Neural cell (in vitro differentiated cells): ENCODE measurements around the gene TMCC1. TPM values are rescaled to one million over a fixed set of nuclear protein-coding genes. Genes with fewer than 3 reads are reported as not detected.

ENCODE experiments used
- H2AFZ ChIP-seq: fragments of 200-600, 300-800 bp; sonication (generic), shearing (Covaris generic); 2 replicates; pipeline ENCODE4 v1.6.0; 2014; ENCODE audit warnings: low read depth, mild to moderate bottlenecking, antibody characterized with exemption, low read length, moderate library complexity
- H3F3A ChIP-seq: fragments of 200-600 bp; shearing (Covaris generic); 2 replicates; pipeline ENCODE4 v1.6.1; 2016; ENCODE audit warnings: mild to moderate bottlenecking, moderate library complexity, mixed read lengths, antibody characterized with exemption, low read length; ENCODE audit not compliant: insufficient read depth, poor library complexity, severe bottlenecking
- H3K27ac ChIP-seq: fragments of 200-600, 300-800 bp; sonication (generic), shearing (Covaris generic); 2 replicates; pipeline ENCODE4 v1.5.1; 2014; ENCODE audit warnings: mild to moderate bottlenecking, low read length, moderate library complexity
- H3K27me3 ChIP-seq: fragments of 300-800, 200-600 bp; sonication (generic), shearing (Covaris generic); 2 replicates; pipeline ENCODE4 v1.6.0; 2014; ENCODE audit warnings: mild to moderate bottlenecking, low read depth, low read length, moderate library complexity; ENCODE audit not compliant: insufficient read depth
- H3K36me3 ChIP-seq: fragments of 300-800, 200-600 bp; sonication (generic), shearing (Covaris generic); 2 replicates; pipeline ENCODE4 v1.5.1; 2014; ENCODE audit warnings: mild to moderate bottlenecking, antibody characterized with exemption, low read length, moderate library complexity; ENCODE audit not compliant: insufficient read depth
- H3K4me2 ChIP-seq: fragments of 300-800, 200-600 bp; sonication (generic), shearing (Covaris generic); 2 replicates; pipeline ENCODE4 v1.6.0; 2014; ENCODE audit warnings: mild to moderate bottlenecking, low read length
- H3K4me3 ChIP-seq: fragments of 300-800, 200-600 bp; sonication (generic), shearing (Covaris generic); 2 replicates; pipeline ENCODE4 v1.5.1; 2014; ENCODE audit warnings: mild to moderate bottlenecking, low read length, moderate library complexity
- H3K79me2 ChIP-seq: fragments of 200-600 bp; shearing (Covaris generic); replicated peaks from 2 replicates; pipeline ENCODE4 v1.6.0; 2014; ENCODE audit warnings: mild to moderate bottlenecking, low read length, moderate library complexity; ENCODE audit not compliant: insufficient read depth
- H3K9ac ChIP-seq: fragments of 300-800, 200-600 bp; sonication (generic), shearing (Covaris generic); 2 replicates; pipeline ENCODE4 v1.6.1; 2016; ENCODE audit warnings: mild to moderate bottlenecking, low read length, mixed read lengths
- H3K9me2 ChIP-seq: fragments of 200-600 bp; shearing (Covaris generic); 2 replicates; pipeline ENCODE4 v1.6.1; 2016; ENCODE audit warnings: mild to moderate bottlenecking, low read length, mixed read lengths; ENCODE audit not compliant: insufficient read depth
- H3K9me3 ChIP-seq: fragments of 200-600, 300-800 bp; sonication (generic), shearing (Covaris generic); 2 replicates; pipeline ENCODE4 v1.6.1; 2016; ENCODE audit warnings: mild to moderate bottlenecking, mixed run types, low read length, moderate library complexity, mixed read lengths
- H4K20me1 ChIP-seq: fragments of 200-600 bp; shearing (Covaris generic); 2 replicates; pipeline ENCODE4 v1.6.1; 2016; ENCODE audit warnings: mild to moderate bottlenecking, mixed run types; ENCODE audit not compliant: insufficient read depth
- EP300 ChIP-seq: fragments of 450-650 bp; conservative IDR thresholded peaks from 2 replicates; pipeline ENCODE4 v1.6.1; 2014; ENCODE audit warnings: antibody characterized with exemption, mild to moderate bottlenecking, moderate library complexity; ENCODE audit not compliant: poor library complexity, severe bottlenecking
- EZH2 ChIP-seq: fragments of 200-600, 300-800 bp; shearing (Covaris generic), sonication (generic); IDR thresholded peaks from 2 replicates; pipeline ENCODE4 v1.6.1; 2014; ENCODE audit warnings: antibody characterized with exemption, low read length, borderline replicate concordance, mild to moderate bottlenecking; ENCODE audit not compliant: insufficient read depth, poor library complexity, severe bottlenecking
- MXI1 ChIP-seq: fragments of 450-650 bp; conservative IDR thresholded peaks from 2 replicates; pipeline ENCODE4 v1.6.1; 2014; ENCODE audit warnings: antibody characterized with exemption, mild to moderate bottlenecking; ENCODE audit not compliant: poor library complexity, severe bottlenecking
- POLR2AphosphoS5 ChIP-seq: IDR thresholded peaks from 2 replicates; pipeline ENCODE4 v1.6.1; 2012
- RAD21 ChIP-seq: fragments of 450-650 bp; conservative IDR thresholded peaks from 2 replicates; pipeline ENCODE4 v1.6.1; 2014; ENCODE audit warnings: antibody characterized with exemption, mild to moderate bottlenecking, moderate library complexity
- SMC3 ChIP-seq: fragments of 450-650 bp; conservative IDR thresholded peaks from 2 replicates; pipeline ENCODE4 v1.6.1; 2014; ENCODE audit warnings: antibody characterized with exemption, mild to moderate bottlenecking, moderate library complexity; ENCODE audit not compliant: poor library complexity
- TAF1 ChIP-seq: IDR thresholded peaks from 2 replicates; pipeline ENCODE4 v1.6.1; 2012; ENCODE audit warnings: low read depth
- polyA plus RNA-seq: library from polyadenylated mRNA; depleted of rRNA; stranded (reverse); fragments of >200 nt; gene quantifications from 2 replicates; pipeline ENCODE4 v1.2.3, GENCODE V29; 2014
- TF ChIP-seq, protein P1 (sequence below): IDR thresholded peaks from 2 replicates; pipeline ENCODE4 v1.6.1; 2012; ENCODE audit warnings: borderline replicate concordance
- TF ChIP-seq, protein P2 (sequence below): fragments of 450-650 bp; IDR thresholded peaks from 2 replicates; pipeline ENCODE4 v1.5.1; 2014; ENCODE audit warnings: antibody characterized with exemption, mild to moderate bottlenecking, moderate library complexity; ENCODE audit not compliant: poor library complexity, severe bottlenecking

Gene TMCC1
- polyA plus RNA-seq, 1 donor from 2014 or later: 25.0 TPM

DNA sequence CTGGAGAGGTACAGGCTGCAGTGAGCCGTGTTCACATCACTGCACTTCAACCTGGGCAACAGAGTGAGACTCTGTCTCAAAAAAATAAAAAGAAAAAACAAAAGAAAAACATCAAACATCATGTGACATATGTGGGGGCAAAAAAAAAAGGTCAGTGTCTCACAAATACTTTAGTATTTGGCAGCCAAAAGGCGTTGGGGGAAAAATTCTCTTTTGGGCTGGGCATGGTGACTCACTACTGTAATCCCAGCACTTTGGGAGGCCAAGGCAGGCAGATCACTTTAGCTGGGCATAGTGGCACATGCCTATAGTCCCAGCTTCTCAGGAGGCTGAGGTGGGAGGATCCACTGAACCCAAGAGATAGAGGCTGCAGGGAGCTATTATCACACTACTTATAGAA is 47.6 kb downstream of the TMCC1 start:
- Histone ChIP-seq H3K4me2 (no peak overlapping the region), H2AFZ (no peak overlapping the region), H3F3A (no peaks in the 10 kb centered on the region), H3K9ac (no peak overlapping the region), H3K9me3 (no peaks in the 10 kb centered on the region), H3K27me3 (no peaks in the 10 kb centered on the region), H3K79me2 (peaks cover 24% of the 10 kb centered on the region), H3K9me2 (no peaks in the 10 kb centered on the region), H3K4me3 (no peak overlapping the region), H4K20me1 (no peaks in the 10 kb centered on the region), H3K27ac (no peak overlapping the region), H3K36me3 (no peaks in the 10 kb centered on the region)
- TF ChIP-seq POLR2AphosphoS5 (no peak), EZH2 (no peak), MXI1 (no peak), RAD21 (no peak), SMC3 (no peak), EP300 (no peak), TAF1 (no peak)
- TF ChIP-seq, protein P1, sequence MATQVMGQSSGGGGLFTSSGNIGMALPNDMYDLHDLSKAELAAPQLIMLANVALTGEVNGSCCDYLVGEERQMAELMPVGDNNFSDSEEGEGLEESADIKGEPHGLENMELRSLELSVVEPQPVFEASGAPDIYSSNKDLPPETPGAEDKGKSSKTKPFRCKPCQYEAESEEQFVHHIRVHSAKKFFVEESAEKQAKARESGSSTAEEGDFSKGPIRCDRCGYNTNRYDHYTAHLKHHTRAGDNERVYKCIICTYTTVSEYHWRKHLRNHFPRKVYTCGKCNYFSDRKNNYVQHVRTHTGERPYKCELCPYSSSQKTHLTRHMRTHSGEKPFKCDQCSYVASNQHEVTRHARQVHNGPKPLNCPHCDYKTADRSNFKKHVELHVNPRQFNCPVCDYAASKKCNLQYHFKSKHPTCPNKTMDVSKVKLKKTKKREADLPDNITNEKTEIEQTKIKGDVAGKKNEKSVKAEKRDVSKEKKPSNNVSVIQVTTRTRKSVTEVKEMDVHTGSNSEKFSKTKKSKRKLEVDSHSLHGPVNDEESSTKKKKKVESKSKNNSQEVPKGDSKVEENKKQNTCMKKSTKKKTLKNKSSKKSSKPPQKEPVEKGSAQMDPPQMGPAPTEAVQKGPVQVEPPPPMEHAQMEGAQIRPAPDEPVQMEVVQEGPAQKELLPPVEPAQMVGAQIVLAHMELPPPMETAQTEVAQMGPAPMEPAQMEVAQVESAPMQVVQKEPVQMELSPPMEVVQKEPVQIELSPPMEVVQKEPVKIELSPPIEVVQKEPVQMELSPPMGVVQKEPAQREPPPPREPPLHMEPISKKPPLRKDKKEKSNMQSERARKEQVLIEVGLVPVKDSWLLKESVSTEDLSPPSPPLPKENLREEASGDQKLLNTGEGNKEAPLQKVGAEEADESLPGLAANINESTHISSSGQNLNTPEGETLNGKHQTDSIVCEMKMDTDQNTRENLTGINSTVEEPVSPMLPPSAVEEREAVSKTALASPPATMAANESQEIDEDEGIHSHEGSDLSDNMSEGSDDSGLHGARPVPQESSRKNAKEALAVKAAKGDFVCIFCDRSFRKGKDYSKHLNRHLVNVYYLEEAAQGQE: no peak
- TF ChIP-seq, protein P2, sequence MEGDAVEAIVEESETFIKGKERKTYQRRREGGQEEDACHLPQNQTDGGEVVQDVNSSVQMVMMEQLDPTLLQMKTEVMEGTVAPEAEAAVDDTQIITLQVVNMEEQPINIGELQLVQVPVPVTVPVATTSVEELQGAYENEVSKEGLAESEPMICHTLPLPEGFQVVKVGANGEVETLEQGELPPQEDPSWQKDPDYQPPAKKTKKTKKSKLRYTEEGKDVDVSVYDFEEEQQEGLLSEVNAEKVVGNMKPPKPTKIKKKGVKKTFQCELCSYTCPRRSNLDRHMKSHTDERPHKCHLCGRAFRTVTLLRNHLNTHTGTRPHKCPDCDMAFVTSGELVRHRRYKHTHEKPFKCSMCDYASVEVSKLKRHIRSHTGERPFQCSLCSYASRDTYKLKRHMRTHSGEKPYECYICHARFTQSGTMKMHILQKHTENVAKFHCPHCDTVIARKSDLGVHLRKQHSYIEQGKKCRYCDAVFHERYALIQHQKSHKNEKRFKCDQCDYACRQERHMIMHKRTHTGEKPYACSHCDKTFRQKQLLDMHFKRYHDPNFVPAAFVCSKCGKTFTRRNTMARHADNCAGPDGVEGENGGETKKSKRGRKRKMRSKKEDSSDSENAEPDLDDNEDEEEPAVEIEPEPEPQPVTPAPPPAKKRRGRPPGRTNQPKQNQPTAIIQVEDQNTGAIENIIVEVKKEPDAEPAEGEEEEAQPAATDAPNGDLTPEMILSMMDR: no peak

- Histone ChIP-seq H3K27ac (no peak overlapping the region), H3K4me2 (no peak overlapping the region), H3K9me3 (no peaks in the 10 kb centered on the region), H4K20me1 (no peaks in the 10 kb centered on the region), H3K27me3 (no peaks in the 10 kb centered on the region), H3K4me3 (no peak overlapping the region), H3K36me3 (no peaks in the 10 kb centered on the region), H3K9me2 (no peaks in the 10 kb centered on the region), H3K9ac (no peak overlapping the region), H3K79me2 (peaks cover 39% of the 10 kb centered on the region), H2AFZ (no peak overlapping the region), H3F3A (no peaks in the 10 kb centered on the region)
- TF ChIP-seq, protein P1: no peak
- TF ChIP-seq EP300: no peak
- TF ChIP-seq SMC3: no peak
- TF ChIP-seq, protein P2: no peak
- no peak for TF ChIP-seq MXI1
- no peak for TF ChIP-seq TAF1
- no peak for TF ChIP-seq POLR2AphosphoS5
- TF ChIP-seq RAD21: no peak
- TF ChIP-seq EZH2: no peak
Observed at GRCh38 chr3:129840707-129841360, 52.7 kb downstream of the TMCC1 start.
